ENCODE results near the gene SYTL3. TPM values are rescaled to one million over a fixed set of nuclear protein-coding genes. Genes with fewer than 3 reads are reported as not detected.
A peak's percentile ranks its signal among the peaks of the same experiment; 100 is the strongest.

The SYTL3 gene
- total RNA-seq, 4 donors from 2014 or later: 3.0 to 16.7 (median 6.7) TPM

- in situ Hi-C loops (cut with MboI; ENCODE audit: low sequenced_read_pairs in 4 of 4) (no loop called here), intact Hi-C loops (cut with DNase I; ENCODE audit: low total_unique reads) (loop anchor here (1.0 to 10.0 kb wide), 3 partner anchors 8 to 1401 kb away; no protein-coding TSS in a partner anchor)
- Histone ChIP-seq H3K4me1 (peaks cover 30 to 50% of the 10 kb centered on the region in 2 donors), H3K27ac (peak overlapping the region; percentile 79 to 81 (median 79)), H3K36me3 (no peaks in the 10 kb centered on the region), H3K4me3 (peak overlapping the region; percentile 39 to 50 (median 41)), H3K27me3 (no peaks in the 10 kb centered on the region), H3K9me3 (no peaks in the 10 kb centered on the region)
- ATAC-seq (peak; percentile 23 to 29), DNase-seq (no peak)
- TF ChIP-seq POLR2A (IDR thresholded peaks at IDR 0.05) (no peak), CTCF (IDR thresholded peaks at IDR 0.05 in 4 of 5, conservative IDR thresholded peaks at IDR 0.05 in 1 of 5) (no peak)
These were observed 13.8 kb downstream of the SYTL3 start for GRCh38 chr6:158663625-158664165.

- DNase-seq (no peak), ATAC-seq (no peak)
- in situ Hi-C loops (cut with MboI; ENCODE audit: low sequenced_read_pairs in 4 of 4) (no loop called here), intact Hi-C loops (cut with DNase I; ENCODE audit: low total_unique reads) (loop anchor here (10.0 kb wide), 1 partner anchor 1399 kb away; no protein-coding TSS in a partner anchor)
- Histone ChIP-seq H3K36me3 (no peaks in the 10 kb centered on the region), H3K4me1 (peaks cover 38 to 56% of the 10 kb centered on the region in 2 donors), H3K27ac (peak overlapping the region; percentile 79 to 81 (median 79)), H3K27me3 (no peaks in the 10 kb centered on the region), H3K4me3 (no peak overlapping the region), H3K9me3 (no peaks in the 10 kb centered on the region)
- no peak for TF ChIP-seq POLR2A (IDR thresholded peaks at IDR 0.05)
- TF ChIP-seq CTCF (IDR thresholded peaks at IDR 0.05 in 4 of 5, conservative IDR thresholded peaks at IDR 0.05 in 1 of 5): no peak
These were observed 15.5 kb downstream of the SYTL3 start for GRCh38 chr6:158665332-158665731.

- TF ChIP-seq CTCF (IDR thresholded peaks at IDR 0.05 in 4 of 5, conservative IDR thresholded peaks at IDR 0.05 in 1 of 5): no peak
- peak in 1 of 2 donors; percentile 20 for TF ChIP-seq POLR2A (IDR thresholded peaks at IDR 0.05)
- Histone ChIP-seq H3K36me3 (no peaks in the 10 kb centered on the region), H3K4me3 (peak overlapping the region in 2 of 4 donors; percentile 15 to 23), H3K4me1 (peaks cover 40 to 56% of the 10 kb centered on the region in 2 donors), H3K9me3 (no peaks in the 10 kb centered on the region), H3K27me3 (no peaks in the 10 kb centered on the region), H3K27ac (peak overlapping the region; percentile 81 to 90 (median 85))
- ATAC-seq: peak; percentile 89 to 91
- in situ Hi-C loops (cut with MboI; ENCODE audit: low sequenced_read_pairs in 4 of 4): no loop called here
- DNase-seq: peak in 1 of 2 donors; percentile 71
- intact Hi-C loops (cut with DNase I; ENCODE audit: low total_unique reads): loop anchor here (1.0 to 10.0 kb wide), 2 partner anchors 11 to 1398 kb away; no protein-coding TSS in a partner anchor
These were observed 16.9 kb downstream of the SYTL3 start for GRCh38 chr6:158666628-158667359.

- ATAC-seq (peak in 1 of 2 donors; percentile 2), DNase-seq (no peak)
- peaks cover 40 to 54% of the 10 kb centered on the region in 2 donors for H3K4me1 ChIP-seq
- no peaks in the 10 kb centered on the region for H3K9me3 ChIP-seq
- no peaks in the 10 kb centered on the region for H3K27me3 ChIP-seq
- TF ChIP-seq CTCF (IDR thresholded peaks at IDR 0.05 in 4 of 5, conservative IDR thresholded peaks at IDR 0.05 in 1 of 5) (no peak), POLR2A (IDR thresholded peaks at IDR 0.05) (peak; percentile 17 to 18)
- peak overlapping the region; percentile 81 to 90 (median 85) for H3K27ac ChIP-seq
- in situ Hi-C loops (cut with MboI; ENCODE audit: low sequenced_read_pairs in 4 of 4) (no loop called here), intact Hi-C loops (cut with DNase I; ENCODE audit: low total_unique reads) (loop anchor here (1.0 to 10.0 kb wide), 2 partner anchors 12 to 1397 kb away; no protein-coding TSS in a partner anchor)
- no peak overlapping the region for H3K4me3 ChIP-seq
- H3K36me3 ChIP-seq: no peaks in the 10 kb centered on the region
These were observed 17.6 kb downstream of the SYTL3 start for GRCh38 chr6:158667360-158667981.

All from gastrocnemius medialis (tissue), 4 donors.